Smooth muscle cell (in vitro differentiated cells): Measurements from ENCODE around the gene PIGZ. TPM values are rescaled to one million over a fixed set of nuclear protein-coding genes. Genes with fewer than 3 reads are reported as not detected.

Experiments
- DNase-seq: peaks from one replicate; lab custom pipeline; 2025; ENCODE audit not compliant: unreplicated experiment; lab: John Stamatoyannopoulos, UW
- H2AFZ ChIP-seq: fragments of 200-600 bp; sonication (generic); 2 replicates; pipeline ENCODE4 v1.6.0; 2016; ENCODE audit warnings: antibody characterized with exemption, low read depth, mild to moderate bottlenecking
- H3F3A ChIP-seq: fragments of 200-600 bp; sonication (generic); 2 replicates; pipeline ENCODE4 v1.6.0; 2017; ENCODE audit warnings: antibody characterized with exemption, low read depth
- H3K27ac ChIP-seq: fragments of 200-600 bp; sonication (generic); 2 replicates; pipeline ENCODE4 v1.5.1; 2016; ENCODE audit warnings: low read depth, mild to moderate bottlenecking
- H3K27me3 ChIP-seq: fragments of 200-600 bp; sonication (generic); 2 replicates; pipeline ENCODE4 v1.6.1; 2016; ENCODE audit warnings: low read depth, mild to moderate bottlenecking
- H3K36me3 ChIP-seq: fragments of 200-600 bp; sonication (generic); 2 replicates; pipeline ENCODE4 v1.5.1; 2016; ENCODE audit warnings: low read depth
- H3K4me1 ChIP-seq: fragments of 200-600 bp; sonication (generic); 2 replicates; pipeline ENCODE4 v1.5.1; 2016; ENCODE audit warnings: low read depth
- H3K4me2 ChIP-seq: fragments of 200-600 bp; sonication (generic); 2 replicates; pipeline ENCODE4 v1.6.0; 2016; ENCODE audit warnings: mild to moderate bottlenecking
- H3K4me3 ChIP-seq: fragments of 200-600 bp; sonication (generic); 2 replicates; pipeline ENCODE4 v1.5.1; 2016; ENCODE audit warnings: mild to moderate bottlenecking
- H3K79me2 ChIP-seq: fragments of 200-600 bp; sonication (generic); 2 replicates; pipeline ENCODE4 v1.6.0; 2016; ENCODE audit warnings: low read depth, mild to moderate bottlenecking
- H3K9ac ChIP-seq: fragments of 200-600 bp; sonication (generic); 2 replicates; pipeline ENCODE4 v1.6.0; 2016; ENCODE audit warnings: low read depth
- H3K9me3 ChIP-seq: fragments of 200-600 bp; sonication (generic); replicated peaks from 2 replicates; pipeline ENCODE4 v1.5.1; 2016; ENCODE audit warnings: low read depth
- H4K20me1 ChIP-seq: fragments of 200-600 bp; sonication (generic); 2 replicates; pipeline ENCODE4 v1.6.0; 2016; ENCODE audit warnings: low read depth
- CTCF ChIP-seq: fragments of 200-600 bp; sonication (generic); IDR thresholded peaks from 2 replicates; pipeline ENCODE4 v1.5.1; 2017; ENCODE audit warnings: borderline replicate concordance, mild to moderate bottlenecking, antibody characterized with exemption; ENCODE audit not compliant: insufficient read depth, poor library complexity, severe bottlenecking
- WGBS: methylation state at CpG from one replicate; pipeline ENCODE4 v1.1.7; 2016; ENCODE audit warnings: low lambda C conversion rate; 5-methylcytosine and 5-hydroxymethylcytosine counted together
- polyA plus RNA-seq: library from polyadenylated mRNA; unstranded; fragments of >200 nt; fragmentation: Nextera tagmentation; extraction: Ambion mirVana; gene quantifications from 2 replicates; pipeline ENCODE4 v1.2.1, GENCODE V29; 2016
- total RNA-seq: library from RNA; depleted of rRNA; stranded (reverse); fragments of >200 nt; gene quantifications from 2 replicates; pipeline ENCODE4 v1.2.3, GENCODE V29; 2014

The PIGZ gene
- total and polyA plus RNA-seq, 2 experiments from 2014 or later = 2.6 to 3.0 TPM

GRCh38 chr3:196994056-196994455 is 25.4 kb upstream of the PIGZ start:
- no peak overlapping the region for H2AFZ ChIP-seq

GRCh38 chr3:196992461-196993065 is 23.9 kb upstream of the PIGZ start:
- no peaks in the 10 kb centered on the region for H3K9me3 ChIP-seq
- no peak overlapping the region for H3K4me3 ChIP-seq
- no peaks in the 10 kb centered on the region for H3F3A ChIP-seq
- H3K27ac ChIP-seq = no peak overlapping the region
- H3K4me1 ChIP-seq = no peaks in the 10 kb centered on the region
- no peaks in the 10 kb centered on the region for H3K36me3 ChIP-seq
- no peak overlapping the region for H2AFZ ChIP-seq
- H4K20me1 ChIP-seq = no peaks in the 10 kb centered on the region
- WGBS = 97% methylated on average over 16 of the region's 17 CpGs
- H3K4me2 ChIP-seq = no peak overlapping the region
- H3K79me2 ChIP-seq = no peaks in the 10 kb centered on the region
- no peaks in the 10 kb centered on the region for H3K27me3 ChIP-seq
- no peak for DNase-seq
- no peak for TF ChIP-seq CTCF
- no peak overlapping the region for H3K9ac ChIP-seq

More at GRCh38 chr3:196994056-196994455, 25.4 kb upstream of the PIGZ start:
- no peak overlapping the region for H3K27ac ChIP-seq
- no peaks in the 10 kb centered on the region for H3K27me3 ChIP-seq
- H3K4me2 ChIP-seq = no peak overlapping the region
- no peak for DNase-seq
- H3K9me3 ChIP-seq = no peaks in the 10 kb centered on the region
- no peaks in the 10 kb centered on the region for H3K79me2 ChIP-seq
- 67% methylated on average over 16 of the region's 16 CpGs for WGBS
- no peak for TF ChIP-seq CTCF
- no peaks in the 10 kb centered on the region for H4K20me1 ChIP-seq
- H3K4me1 ChIP-seq = no peaks in the 10 kb centered on the region
- no peaks in the 10 kb centered on the region for H3F3A ChIP-seq
- no peaks in the 10 kb centered on the region for H3K36me3 ChIP-seq
- H3K9ac ChIP-seq = no peak overlapping the region
- no peak overlapping the region for H3K4me3 ChIP-seq

GRCh38 chr3:196991581-196992460 is 23.2 kb upstream of the PIGZ start:
- no peak for DNase-seq
- Histone ChIP-seq H2AFZ (no peak overlapping the region), H3K4me2 (no peak overlapping the region), H3K4me3 (no peak overlapping the region), H3K27ac (no peak overlapping the region), H4K20me1 (no peaks in the 10 kb centered on the region), H3K27me3 (no peaks in the 10 kb centered on the region), H3K4me1 (no peaks in the 10 kb centered on the region), H3K9me3 (no peaks in the 10 kb centered on the region), H3K9ac (no peak overlapping the region), H3K36me3 (no peaks in the 10 kb centered on the region), H3F3A (no peaks in the 10 kb centered on the region), H3K79me2 (no peaks in the 10 kb centered on the region)
- WGBS = 91% methylated on average over 27 of the region's 28 CpGs
- TF ChIP-seq CTCF = no peak
